AG08396 (cell line): ENCODE measurements around the gene USP3.
A peak's percentile ranks its signal among the peaks of the same experiment; 100 is the strongest.

Experiments
- DNase-seq: peaks from one replicate; pipeline ENCODE4 v3.0.0; 2012; ENCODE audit warnings: low spot score, mixed read lengths

The USP3 gene

DNA sequence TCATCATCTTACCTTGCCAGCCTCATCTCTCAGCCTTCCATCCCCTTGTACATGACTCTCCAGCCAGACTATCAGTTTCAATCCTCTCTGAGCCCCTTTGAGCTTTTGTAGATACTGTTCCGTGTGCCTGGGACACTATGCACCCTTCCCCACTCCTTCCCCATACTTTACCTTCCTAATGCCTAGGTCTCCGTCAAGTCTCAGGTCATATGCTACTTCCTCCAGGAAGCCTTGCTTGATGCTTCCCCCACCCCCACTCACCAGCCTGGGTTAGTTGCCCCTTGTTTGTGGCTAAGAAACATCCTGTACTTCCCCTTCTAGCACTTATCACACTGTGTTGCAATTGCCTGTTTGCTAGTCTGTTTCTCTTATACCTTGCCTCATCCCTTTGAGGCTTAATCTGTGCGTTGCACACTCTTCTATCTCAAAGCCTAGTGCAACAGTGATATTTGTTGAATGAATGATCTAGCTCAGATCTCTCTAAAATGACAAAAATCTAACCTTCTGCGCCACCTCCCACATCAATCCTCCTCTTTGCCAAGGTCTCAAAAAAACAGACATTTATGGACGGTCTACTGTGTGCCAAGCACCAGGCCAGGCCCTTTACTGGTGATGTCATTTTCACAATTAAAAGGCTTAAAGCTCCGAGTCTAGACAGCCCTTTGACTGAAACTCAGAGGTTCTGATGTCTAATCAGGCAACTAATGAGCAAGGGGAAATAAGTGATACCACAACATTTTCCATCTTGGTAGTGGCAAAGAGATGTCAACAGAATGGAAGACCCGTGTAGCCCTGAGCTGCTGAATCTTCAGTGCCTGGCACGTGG is 6.5 kb upstream of the USP3 start:
- no peak for DNase-seq

DNA sequence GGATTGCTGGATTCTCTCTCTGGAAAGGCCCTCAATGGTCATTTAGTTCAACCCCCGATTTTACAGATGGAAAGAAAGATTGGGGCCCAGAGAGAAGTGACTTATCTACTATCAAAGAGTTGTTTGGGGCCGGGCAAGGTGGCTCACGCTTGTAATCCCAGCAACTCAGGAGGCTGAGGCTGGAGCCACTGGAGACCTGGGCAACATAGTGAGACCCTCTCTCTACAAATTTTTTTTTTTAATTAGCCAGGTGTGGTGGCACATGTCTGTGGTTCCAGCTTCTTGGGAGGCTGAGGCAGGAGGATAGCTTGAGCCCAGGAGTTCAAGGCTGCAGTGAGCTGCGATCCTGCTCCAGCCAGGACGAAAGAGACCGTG is 5.2 kb upstream of the USP3 start:
- no peak for DNase-seq

DNA sequence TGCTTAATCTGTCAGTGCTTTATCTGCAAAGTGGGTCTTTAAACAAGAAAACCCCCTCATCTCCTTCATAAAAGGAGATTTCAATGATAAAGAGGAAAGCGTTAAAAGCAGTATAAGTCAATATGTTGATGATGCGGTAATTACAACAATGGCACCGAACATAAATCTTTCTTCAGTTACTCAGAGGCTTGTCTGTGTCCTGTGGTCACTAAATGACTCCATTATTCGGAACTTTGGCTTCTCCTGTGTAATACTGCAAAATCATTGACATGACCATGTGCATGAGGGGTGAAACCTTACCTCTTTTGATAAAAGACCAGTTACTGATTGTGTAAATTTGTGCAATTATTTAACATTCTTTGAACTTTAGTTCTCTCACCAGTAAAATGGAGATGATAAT is 4.8 kb upstream of the USP3 start:
- DNase-seq = no peak

DNA sequence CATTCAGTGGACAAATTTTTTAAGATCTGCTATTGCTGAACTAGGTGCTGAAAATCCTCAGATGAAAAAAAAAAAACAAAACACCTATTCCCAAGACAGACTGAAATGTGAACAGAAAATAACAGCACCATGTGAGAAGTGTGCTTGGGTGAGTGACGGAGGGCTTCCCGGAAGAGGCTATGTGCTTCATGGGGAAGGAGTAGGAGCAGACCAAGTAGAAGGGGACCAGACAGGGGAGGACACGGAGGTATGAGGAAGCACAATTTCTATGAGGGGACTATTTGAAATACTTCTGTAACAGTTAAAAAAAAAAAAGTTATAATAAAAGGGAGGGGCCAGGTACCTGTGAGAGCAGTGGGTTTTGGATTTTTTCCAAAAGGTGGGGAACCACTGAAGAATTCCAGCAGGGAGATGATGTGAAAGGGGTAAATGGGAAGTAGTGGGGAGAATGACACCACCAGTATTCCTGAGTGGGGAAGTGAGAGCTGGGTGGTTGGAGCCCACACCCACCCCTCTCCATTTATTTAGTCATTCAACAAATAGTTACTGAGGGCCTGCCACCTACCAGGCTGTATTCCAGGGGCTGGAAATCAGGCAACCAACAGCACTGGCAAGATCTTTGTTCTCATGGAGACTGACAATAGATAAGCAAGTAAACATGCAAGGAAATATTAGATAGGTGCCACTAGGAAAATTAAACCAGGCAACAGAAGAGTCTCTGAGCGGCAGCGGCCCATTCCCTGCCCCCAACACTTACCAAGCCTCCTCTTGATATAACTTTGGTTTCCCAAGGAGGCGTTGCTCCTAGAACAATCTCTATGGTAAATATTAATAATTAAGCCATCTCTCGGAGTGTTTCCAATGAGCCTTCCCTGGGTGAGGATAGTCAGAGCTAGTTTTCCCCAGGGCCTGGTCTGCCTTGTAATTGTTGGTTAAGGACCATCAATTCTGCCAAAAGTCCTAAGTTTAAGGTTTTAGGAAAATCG is 3.8 kb upstream of the USP3 start:
- DNase-seq = no peak

DNA sequence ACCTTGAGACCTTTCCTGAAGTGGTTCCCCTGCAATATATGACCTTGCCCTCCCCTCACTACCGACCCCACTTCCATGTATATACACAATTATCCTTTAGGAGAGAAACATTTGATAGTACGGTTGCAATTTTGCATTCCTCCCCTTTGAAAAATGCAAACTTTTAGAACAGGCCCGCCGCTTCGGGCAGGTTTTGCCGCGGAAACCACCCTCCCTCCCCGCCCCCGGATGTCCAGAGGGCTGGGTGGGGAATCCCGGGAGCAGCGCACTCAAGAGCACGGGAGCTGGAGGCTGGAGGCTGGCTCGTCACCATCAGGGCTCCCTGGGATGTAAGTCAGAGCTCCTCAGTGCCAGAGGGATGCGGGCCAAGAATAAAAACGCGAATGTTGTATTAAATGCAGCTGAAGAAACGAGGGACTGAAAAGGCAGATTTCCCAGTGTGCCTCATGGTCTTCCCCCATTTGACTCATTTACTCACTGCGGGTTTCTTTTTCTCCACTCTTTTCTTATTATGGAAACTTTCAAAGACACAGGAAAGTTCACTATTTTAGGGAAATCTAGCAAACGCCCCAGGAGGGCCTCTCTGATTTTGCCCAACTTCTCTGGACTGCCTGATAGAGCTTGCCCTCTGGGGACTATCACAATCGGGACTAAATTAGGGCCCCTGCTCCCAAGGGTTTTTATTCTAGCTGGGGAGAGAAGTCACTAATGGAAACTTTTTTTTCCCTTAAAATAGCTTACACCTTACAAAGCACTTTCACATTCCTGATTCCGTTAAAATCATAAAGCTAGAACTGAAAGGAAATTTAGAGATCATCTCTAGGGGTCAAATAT is 2.9 kb upstream of the USP3 start:
- peak; percentile 81 for DNase-seq

DNA sequence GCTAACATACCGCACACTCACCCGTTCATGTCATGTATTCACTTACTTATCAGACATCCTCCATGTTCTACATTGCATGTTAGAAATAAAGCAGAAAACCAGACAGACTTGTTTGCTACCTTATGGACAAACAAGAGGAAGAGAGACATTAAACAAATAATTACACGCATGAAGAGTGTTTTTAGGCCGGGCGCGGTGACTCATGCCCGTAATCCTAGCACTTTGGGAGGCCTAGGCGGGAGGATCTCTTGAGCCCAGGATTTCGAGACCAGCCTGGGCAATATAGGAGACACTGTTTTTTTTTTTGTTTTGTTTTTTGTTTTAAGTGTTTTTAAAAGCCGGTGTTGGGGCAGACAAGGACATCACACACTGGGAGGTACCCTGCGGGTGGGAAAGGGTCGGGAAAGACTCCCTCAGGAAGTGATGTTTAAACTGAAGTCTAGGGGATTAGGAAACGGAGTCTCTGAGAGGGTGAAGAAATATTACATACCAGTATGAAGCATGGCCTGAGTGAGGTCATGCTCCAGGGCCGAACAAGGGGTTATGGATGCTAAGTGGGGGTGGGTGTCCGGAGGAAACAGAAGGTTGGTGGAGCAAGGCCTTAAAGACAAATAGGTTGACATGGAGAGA is 2.1 kb upstream of the USP3 start:
- DNase-seq = no peak

DNA sequence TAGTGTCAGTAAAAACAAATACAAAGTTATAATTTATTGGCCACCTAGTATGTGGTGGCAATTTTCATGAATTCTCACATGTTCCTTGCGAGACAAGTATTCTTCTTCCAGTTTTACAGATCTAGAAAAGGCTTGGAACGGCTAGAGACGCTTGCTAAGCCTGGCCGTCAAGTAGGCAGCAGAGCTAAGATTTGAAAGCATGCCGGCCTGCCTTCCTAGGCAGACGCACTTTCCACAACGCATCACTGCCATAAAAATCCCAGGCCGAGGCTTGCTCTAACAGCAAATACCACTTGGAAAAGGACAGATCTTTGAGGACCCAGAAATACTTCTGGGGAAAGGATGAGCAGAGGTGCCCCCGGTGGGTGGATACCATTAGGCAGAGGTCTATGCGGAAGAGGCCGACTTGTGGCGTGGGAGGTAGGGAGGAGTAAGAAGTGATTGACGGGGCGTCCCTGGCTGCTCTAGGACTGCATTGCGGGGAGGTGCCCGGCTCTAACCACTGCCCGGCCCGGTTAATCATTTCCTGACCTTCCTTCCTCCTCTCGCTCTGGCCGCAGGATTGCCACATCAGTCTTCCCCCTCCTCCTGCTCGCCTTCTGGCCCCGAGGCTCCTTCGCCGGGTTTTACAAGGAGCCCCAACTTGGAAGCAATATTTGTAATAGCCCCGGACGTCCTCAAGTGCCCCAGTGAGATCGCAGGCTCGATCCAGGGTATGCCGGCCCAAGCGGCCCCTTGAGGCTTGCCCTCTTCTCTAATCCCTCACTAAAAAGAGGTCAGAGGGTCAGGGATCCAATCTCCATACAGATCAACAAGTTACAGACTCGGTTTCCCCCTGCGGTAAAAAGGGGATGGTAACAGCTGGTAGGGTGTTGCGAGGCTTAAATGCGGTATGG is 1.3 kb upstream of the USP3 start:
- DNase-seq = peak; percentile 68

DNA sequence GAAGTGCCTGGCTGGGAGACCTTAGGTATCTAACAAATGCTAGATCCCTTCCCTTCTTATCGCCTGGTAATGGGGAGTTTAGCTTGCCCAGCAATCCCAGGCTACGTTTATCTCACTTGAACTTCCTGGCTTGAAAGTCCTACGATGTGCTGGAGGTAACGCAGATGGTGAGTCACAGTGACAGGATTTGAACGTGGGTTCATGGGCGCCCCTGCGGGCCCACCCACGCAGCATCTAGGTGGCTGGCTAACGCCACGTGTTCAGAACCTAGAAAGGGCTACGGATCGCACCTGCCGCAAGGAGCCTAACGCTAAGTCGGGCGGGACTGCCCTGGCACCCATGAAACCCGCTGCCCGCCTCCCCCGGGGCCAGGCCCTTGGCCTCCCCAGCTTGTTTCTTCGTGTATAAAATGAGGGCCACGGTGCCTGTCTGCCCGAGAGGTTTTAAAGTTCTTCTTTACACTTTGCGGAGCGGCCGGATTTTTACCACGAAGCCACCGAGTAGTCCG is 600 bp upstream of the USP3 start:
- DNase-seq = no peak

DNA sequence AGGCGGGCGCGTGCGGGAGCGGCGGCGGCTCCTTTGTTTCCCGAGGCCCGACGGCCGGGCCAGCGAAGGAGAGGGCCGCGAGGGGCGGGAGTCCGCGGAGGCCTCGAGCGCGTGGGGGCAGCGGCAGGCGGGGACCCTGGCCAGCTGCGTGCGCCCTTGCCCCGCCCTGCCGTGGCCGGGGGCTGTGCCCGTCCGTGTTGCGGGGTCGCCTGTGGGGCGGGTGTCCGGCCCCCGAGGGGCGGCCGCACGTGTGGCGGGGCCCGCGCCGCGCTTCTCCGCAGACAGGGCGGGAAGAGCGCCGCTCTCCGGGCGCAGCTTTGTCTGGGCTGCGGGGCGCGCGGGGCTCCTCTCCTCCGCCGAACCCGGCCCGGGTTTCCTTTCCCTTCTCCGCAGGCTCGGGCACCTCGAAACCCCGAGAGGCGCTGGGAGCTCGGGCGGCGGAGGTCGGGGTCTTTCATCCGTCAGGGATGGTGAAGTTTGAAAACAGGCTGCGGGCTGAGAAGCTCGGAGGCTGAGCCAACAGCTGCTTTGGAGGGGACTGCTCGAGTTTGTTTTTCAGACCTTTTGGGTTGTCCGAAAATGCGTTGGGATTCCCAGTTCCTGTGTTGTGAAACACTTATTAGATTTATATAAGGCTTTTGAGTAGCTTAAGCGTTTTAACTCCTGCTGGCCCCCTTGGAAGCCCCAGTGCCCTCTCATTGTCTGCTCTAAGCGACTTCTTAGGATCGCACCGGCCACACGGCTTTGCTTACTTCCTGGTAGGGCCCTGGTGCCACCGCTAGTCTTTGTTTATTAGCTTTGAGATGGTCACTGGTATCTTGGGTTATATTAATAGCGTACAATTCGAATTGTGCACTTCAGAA is 817 bp downstream of the USP3 start:
- DNase-seq = no peak

DNA sequence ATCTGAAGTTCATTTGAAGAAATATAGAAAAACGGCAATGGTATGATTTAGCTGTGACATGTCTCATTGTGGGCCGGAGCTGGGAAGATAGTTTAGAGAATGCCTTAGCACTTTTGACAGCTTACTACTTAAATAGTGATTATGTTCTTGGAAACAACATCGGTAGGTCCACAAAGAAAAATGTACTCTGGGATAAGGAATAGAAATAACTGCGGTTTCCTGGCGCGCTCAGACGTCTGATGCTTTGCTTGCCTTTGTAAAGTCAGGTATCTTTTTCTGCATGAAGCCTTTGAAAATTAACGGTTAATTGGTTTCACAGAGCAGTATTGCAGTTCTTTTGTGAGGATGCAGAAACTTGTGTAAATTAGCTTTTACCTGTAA is 1.4 kb downstream of the USP3 start:
- no peak for DNase-seq

DNA sequence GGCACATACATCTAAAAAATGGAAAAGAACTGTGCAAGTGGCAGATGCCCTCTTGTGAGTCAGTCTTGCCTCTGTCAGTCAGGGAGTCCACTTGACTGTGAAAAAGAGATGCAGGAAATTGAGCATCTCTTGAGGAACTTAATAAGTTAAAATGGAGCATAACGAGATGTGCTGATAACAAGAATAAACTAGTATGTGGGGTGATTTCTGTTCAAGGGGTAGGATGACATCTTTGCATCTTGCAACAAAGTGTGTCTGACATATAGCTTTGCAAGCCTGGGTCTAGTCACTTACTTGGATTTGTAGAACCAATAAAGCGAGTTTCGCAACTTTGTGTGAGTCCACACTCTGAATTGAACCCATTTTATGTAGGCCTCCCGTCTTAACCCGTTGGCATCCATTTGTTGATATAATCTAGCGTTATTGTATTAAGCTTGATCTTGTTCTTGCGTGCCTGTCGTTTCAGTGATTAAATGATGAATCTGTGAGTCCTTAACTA is 2.2 kb downstream of the USP3 start:
- DNase-seq = no peak

DNA sequence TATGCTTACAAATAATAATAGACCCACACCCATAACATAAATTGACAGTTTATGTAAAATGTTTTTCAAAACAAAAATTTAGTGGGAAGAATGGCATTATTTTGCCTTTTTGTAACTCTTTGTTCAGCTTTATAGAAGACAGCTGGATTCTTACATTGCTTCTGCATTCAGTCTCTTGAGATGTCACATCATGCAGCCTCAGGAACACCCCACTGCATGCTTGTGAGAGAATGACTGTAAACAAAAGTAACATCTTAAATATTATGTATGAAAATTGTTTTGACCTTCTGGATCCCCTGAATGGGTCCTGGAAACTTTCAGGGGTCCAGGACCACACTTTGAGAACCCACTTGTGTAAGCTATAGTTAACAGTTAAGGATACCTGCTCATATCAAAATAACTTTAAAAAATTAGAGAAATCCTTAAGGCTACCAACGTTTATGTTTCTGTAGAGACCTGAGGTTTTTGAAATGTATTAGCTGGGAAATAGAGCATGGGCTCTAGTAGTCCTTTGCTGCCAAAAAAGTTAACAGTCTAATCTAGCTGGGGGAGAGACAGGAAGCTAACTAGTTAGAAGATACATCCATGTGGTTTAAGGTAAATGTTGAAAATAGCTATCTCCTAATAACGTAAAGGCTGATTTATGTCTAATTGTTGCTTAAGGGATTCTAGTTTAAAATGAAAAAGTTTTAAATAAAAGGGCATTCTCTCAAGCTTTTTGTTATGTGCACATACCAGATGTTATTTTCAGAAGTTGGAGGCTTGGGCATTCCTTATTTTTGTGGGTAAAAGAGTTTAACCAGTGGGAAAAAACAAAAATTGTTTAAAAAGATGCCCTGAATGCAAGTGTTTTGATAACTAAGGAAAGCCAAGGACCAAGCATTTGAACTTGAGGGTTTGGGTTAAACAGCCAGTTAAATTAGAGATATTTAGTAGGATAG is 3.8 kb downstream of the USP3 start:
- no peak for DNase-seq

DNA sequence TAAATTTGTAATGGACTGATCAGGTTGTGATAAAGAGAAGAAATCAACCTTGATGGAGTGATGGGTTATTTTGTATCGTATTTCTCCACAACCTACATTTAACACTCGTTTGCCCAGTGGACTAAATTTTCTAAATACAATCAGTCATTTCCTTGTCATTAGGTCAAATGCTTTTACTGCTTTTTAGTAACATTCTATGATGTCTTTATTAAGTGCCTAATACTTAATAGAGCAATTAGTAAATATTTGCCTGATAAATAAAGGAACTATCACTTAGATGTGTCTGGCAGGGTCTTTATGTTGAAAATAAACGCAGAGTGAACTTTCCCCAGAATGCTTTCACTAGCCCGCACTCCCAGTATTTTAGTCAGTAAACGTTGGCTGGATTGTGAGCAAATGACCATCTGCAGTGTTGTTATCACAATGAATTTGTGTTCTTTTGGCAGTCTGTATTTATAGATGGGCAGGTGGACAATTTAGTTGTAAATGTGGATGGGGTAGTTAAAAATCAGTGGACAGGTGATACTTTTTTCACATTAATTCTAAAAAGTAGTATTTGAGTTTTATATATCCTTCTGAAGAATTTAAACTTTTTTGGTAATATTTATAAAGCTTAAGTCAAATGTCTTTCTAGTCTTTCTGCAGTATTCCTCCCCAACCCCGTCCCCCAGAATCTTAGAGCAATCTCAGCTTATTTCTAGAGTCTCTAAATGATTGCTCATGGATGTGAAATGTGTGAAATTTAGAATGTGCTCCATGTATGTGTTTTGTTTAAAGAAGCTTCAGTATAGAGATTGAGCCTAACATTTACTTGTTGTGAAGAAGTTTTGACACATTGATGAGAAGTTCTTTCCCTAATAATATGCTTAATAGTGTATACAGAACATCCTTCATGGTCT is 4.9 kb downstream of the USP3 start:
- no peak for DNase-seq

DNA sequence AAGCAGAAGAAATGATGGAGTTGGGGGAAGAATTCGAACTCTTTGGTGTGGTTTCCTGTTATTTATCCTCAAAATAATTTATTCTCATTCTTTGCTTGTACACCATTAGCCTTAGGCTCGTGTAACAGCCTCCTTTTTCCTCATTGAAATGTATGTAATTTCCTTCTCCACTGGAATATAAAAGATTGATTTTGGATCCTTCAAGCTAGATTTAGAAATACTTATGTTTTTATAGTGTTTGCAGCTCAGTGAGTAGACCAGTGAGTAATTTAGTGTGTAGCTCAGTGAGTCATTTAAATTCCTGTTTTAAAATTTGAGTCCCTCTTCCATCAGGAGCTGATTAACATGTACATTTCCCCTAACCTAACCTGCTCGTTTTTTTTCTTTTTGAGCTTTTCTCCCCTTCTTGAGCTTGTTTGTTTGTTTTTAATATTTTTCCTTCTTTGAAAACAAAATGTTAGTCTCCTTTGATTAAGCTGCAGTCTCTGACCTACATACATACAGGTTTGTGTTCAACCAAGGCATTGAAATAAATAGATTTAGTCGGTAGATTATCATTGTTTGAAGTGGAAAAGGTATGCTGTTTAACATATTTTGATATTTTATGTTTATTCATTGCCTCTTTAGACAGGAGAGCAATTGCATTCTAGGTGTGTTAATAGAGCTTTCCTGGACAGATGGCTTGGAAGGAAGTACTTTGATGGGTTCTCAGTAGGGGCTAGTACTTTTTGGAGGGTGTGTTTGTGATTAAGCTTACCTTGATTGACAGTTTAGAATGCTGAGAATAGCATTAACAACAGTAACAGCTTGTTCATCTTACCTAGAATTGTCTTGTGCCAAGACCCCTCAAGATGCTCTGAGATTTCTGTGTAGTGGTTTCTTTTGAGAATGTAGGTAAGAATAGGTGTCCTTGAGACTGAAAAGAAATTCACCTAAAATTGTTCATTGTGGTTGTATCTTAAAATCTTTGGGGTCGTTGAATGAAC is 5.9 kb downstream of the USP3 start:
- DNase-seq = no peak

DNA sequence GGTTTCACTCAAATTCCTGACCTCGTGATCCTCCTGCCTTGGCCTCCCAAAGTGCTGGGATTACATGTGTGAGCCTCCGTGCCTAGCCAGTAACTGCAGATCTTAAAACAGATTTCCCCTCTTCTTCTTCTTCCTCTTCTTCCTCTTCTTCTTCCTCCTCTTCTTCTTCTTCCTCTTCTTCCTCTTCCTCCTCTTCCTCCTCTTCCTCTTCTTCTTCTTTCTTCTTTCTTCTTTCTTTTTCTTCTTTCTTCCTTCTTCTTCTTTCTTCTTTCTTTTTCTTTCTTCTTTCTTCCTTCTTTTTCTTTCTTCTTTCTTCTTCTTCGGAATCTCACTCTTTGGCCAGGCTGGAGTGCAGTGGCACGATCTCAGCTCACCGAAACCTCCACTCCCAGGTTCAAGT is 7.8 kb downstream of the USP3 start:
- no peak for DNase-seq

DNA sequence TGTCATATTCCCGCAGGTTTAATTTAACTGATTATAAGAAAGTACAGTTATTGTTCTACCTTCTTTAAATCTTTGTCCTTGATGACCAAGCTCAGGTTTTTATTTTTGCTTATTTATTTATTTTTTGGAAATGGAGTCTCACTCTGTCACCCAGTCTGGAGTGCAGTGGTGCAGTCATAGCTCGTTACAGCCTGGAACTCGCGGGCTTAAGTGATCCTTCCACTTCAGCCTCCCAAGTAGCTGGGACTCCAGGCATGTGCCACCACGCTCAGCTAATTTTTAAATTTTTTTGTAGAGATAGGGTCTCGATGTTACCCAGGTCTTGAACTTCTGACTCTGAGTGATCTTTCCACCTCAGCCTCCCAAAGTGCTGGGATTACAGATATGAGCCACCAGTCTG is 8.9 kb downstream of the USP3 start:
- no peak for DNase-seq
